GM21381 (cell line): ENCODE measurements around the gene WNT9A.

Experiments
- ATAC-seq: cut with Tn5 transposase; IDR thresholded peaks from one replicate; pipeline ENCODE4 v1.9.1; 2021; ENCODE audit warnings: mild to moderate bottlenecking, moderate library complexity; ENCODE audit not compliant: unreplicated experiment

WNT9A gene

GRCh38 chr1:227954163-227954850, 6.6 kb upstream of the WNT9A start:
- no peak for ATAC-seq

- no peak for ATAC-seq
Observed at GRCh38 chr1:227953022-227953412, 5.3 kb upstream of the WNT9A start.

GRCh38 chr1:227952374-227953021, 4.8 kb upstream of the WNT9A start:
- no peak for ATAC-seq

GRCh38 chr1:227951624-227952373, 4.1 kb upstream of the WNT9A start:
- ATAC-seq = no peak

GRCh38 chr1:227950735-227951346, 3.1 kb upstream of the WNT9A start:
- ATAC-seq = no peak

GRCh38 chr1:227949954-227950734, 2.4 kb upstream of the WNT9A start:
- ATAC-seq = no peak

- ATAC-seq = no peak
Observed at GRCh38 chr1:227949341-227949921, 1.7 kb upstream of the WNT9A start.

GRCh38 chr1:227948493-227949260, 945 bp upstream of the WNT9A start:
- ATAC-seq = no peak

GRCh38 chr1:227947386-227947675, 401 bp downstream of the WNT9A start:
- ATAC-seq = no peak

GRCh38 chr1:227946624-227947385, 927 bp downstream of the WNT9A start:
- ATAC-seq = peak; percentile 62

GRCh38 chr1:227945891-227946623, 1.7 kb downstream of the WNT9A start:
- peak; percentile 31 for ATAC-seq

GRCh38 chr1:227944931-227945890, 2.5 kb downstream of the WNT9A start:
- no peak for ATAC-seq

GRCh38 chr1:227944090-227944930, 3.4 kb downstream of the WNT9A start:
- no peak for ATAC-seq

- no peak for ATAC-seq
Observed at GRCh38 chr1:227943381-227944089, 4.2 kb downstream of the WNT9A start.

GRCh38 chr1:227942716-227943261, 4.9 kb downstream of the WNT9A start:
- ATAC-seq = no peak
